ENCODE measurements around the gene CORO1C.
"Not testable (repeated sequence)": the region's sequence is repeated elsewhere in the genome, so short reads cannot be mapped to it uniquely, and the experiment has no call there.

Gene CORO1C

GRCh38 chr12:108671110-108671509 lies 60.2 kb downstream of the CORO1C start:
- Histone ChIP-seq H3K4me3 (ENCODE audit: low read length in 2 of 2) (no peak overlapping the region), H3K4me1 (ENCODE audit: control insufficient read depth, insufficient read depth, low read length) (peaks cover 25% of the 10 kb centered on the region)

DNA sequence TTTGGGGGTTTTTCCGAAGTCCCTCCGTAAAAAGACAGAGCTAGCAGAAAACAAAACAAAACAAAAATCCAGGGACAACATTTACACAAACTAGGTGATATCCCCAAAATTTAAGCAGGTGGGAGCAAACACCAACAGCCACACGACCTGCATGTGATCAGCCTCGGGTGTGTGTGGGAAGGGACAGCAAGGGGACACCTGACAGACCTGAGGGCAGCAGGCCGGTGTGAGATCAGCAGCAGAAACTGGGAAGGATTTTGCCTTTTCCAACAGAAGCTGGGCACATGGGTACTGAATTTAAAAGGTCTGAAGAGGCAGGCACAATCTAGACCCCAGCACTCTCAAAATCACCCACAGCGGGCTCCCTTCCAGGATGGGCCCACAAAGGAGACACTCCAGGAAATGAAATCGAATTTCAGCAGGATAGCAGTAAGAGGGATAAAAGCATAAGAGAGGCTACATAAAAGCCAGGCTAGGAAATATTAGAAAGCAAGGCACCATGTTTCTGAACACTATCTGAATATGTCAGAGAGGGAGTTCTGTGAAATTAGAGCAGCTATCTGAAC lies 61.2 kb downstream of the CORO1C start:
- peak overlapping the region in 1 of 2 donors; percentile 7 for H3K9ac ChIP-seq (ENCODE audit: low read length in 2 of 2)
- no peaks in the 10 kb centered on the region for H3K27me3 ChIP-seq (ENCODE audit: control insufficient read depth in 1 of 2, insufficient read depth in 2 of 2, low read length in 2 of 2)
- H3K36me3 ChIP-seq (ENCODE audit: control insufficient read depth in 2 of 2, insufficient read depth in 2 of 2, low read length in 2 of 2) = peaks cover 4 to 5% of the 10 kb centered on the region in 2 donors
- peak overlapping the region; percentile 53 for H3K27ac ChIP-seq (ENCODE audit: low read length)
- no peaks in the 10 kb centered on the region for H3K9me3 ChIP-seq (ENCODE audit: control insufficient read depth in 2 of 2, low read length in 2 of 2)
- H3K4me1 ChIP-seq (ENCODE audit: control insufficient read depth, insufficient read depth, low read length) = peaks cover 35% of the 10 kb centered on the region
- H3K4me3 ChIP-seq (ENCODE audit: low read length in 2 of 2) = no peak overlapping the region

More at GRCh38 chr12:108671110-108671509, 60.2 kb downstream of the CORO1C start:
- Histone ChIP-seq H3K36me3 (ENCODE audit: control insufficient read depth in 2 of 2, insufficient read depth in 2 of 2, low read length in 2 of 2) (peaks cover 7 to 9% of the 10 kb centered on the region in 2 donors), H3K27ac (ENCODE audit: low read length) (no peak overlapping the region), H3K27me3 (ENCODE audit: control insufficient read depth in 1 of 2, insufficient read depth in 2 of 2, low read length in 2 of 2) (no peaks in the 10 kb centered on the region), H3K9ac (ENCODE audit: low read length in 2 of 2) (no peak overlapping the region), H3K9me3 (ENCODE audit: control insufficient read depth in 2 of 2, low read length in 2 of 2) (no peaks in the 10 kb centered on the region)

DNA sequence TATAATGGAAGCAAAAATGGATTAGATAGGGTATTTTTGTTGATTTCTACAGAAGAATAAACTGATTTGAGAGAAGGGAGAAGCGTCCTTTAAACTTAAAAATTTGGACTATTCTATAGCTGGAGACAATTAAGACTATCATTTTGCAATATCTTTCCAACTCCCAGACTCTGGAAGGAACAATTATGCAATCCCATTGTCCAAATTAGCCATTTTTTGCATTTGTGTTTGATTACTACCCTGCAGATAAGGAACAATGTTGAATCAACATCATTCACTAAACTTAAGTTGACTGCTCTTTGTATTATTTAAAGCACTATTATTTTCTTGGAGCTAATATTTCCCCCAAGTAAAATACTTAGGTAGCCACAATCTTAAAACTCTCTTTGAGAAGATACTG lies 62.8 kb downstream of the CORO1C start:
- no peaks in the 10 kb centered on the region for H3K9me3 ChIP-seq (ENCODE audit: control insufficient read depth in 2 of 2, low read length in 2 of 2)
- no peaks in the 10 kb centered on the region for H3K27me3 ChIP-seq (ENCODE audit: control insufficient read depth in 1 of 2, insufficient read depth in 2 of 2, low read length in 2 of 2)
- H3K9ac ChIP-seq (ENCODE audit: low read length in 2 of 2) = no peak overlapping the region
- peaks cover 4 to 5% of the 10 kb centered on the region in 2 donors for H3K36me3 ChIP-seq (ENCODE audit: control insufficient read depth in 2 of 2, insufficient read depth in 2 of 2, low read length in 2 of 2)
- H3K27ac ChIP-seq (ENCODE audit: low read length) = no peak overlapping the region
- H3K4me1 ChIP-seq (ENCODE audit: control insufficient read depth, insufficient read depth, low read length) = peaks cover 40% of the 10 kb centered on the region
- no peak overlapping the region for H3K4me3 ChIP-seq (ENCODE audit: low read length in 2 of 2)

- Histone ChIP-seq H3K36me3 (ENCODE audit: control insufficient read depth in 2 of 2, insufficient read depth in 2 of 2, low read length in 2 of 2) (peaks cover 3 to 4% of the 10 kb centered on the region in 2 donors), H3K4me1 (ENCODE audit: control insufficient read depth, insufficient read depth, low read length) (peaks cover 40% of the 10 kb centered on the region), H3K9ac (ENCODE audit: low read length in 2 of 2) (no peak overlapping the region), H3K4me3 (ENCODE audit: low read length in 2 of 2) (no peak overlapping the region), H3K27ac (ENCODE audit: low read length) (peak overlapping the region; percentile 19), H3K27me3 (ENCODE audit: control insufficient read depth in 1 of 2, insufficient read depth in 2 of 2, low read length in 2 of 2) (no peaks in the 10 kb centered on the region), H3K9me3 (ENCODE audit: control insufficient read depth in 2 of 2, low read length in 2 of 2) (no peaks in the 10 kb centered on the region)
Observed at GRCh38 chr12:108668063-108668462, 63.3 kb downstream of the CORO1C start.

GRCh38 chr12:108667349-108667748 lies 64.0 kb downstream of the CORO1C start:
- Histone ChIP-seq H3K27ac (ENCODE audit: low read length) (peak overlapping the region; percentile 53), H3K27me3 (ENCODE audit: control insufficient read depth in 1 of 2, insufficient read depth in 2 of 2, low read length in 2 of 2) (no peaks in the 10 kb centered on the region), H3K9ac (ENCODE audit: low read length in 2 of 2) (peak overlapping the region in 1 of 2 donors; percentile 7), H3K9me3 (ENCODE audit: control insufficient read depth in 2 of 2, low read length in 2 of 2) (no peaks in the 10 kb centered on the region), H3K36me3 (ENCODE audit: control insufficient read depth in 2 of 2, insufficient read depth in 2 of 2, low read length in 2 of 2) (peaks cover 2 to 3% of the 10 kb centered on the region in 2 donors), H3K4me1 (ENCODE audit: control insufficient read depth, insufficient read depth, low read length) (peaks cover 40% of the 10 kb centered on the region), H3K4me3 (ENCODE audit: low read length in 2 of 2) (no peak overlapping the region)

GRCh38 chr12:108666401-108666881 lies 64.9 kb downstream of the CORO1C start:
- H3K9me3 ChIP-seq (ENCODE audit: control insufficient read depth in 2 of 2, low read length in 2 of 2) = no peaks in the 10 kb centered on the region
- H3K36me3 ChIP-seq (ENCODE audit: control insufficient read depth in 2 of 2, insufficient read depth in 2 of 2, low read length in 2 of 2) = peaks cover 5 to 9% of the 10 kb centered on the region in 2 donors
- no peaks in the 10 kb centered on the region for H3K27me3 ChIP-seq (ENCODE audit: control insufficient read depth in 1 of 2, insufficient read depth in 2 of 2, low read length in 2 of 2)
- H3K9ac ChIP-seq (ENCODE audit: low read length in 2 of 2) = peak overlapping the region in 1 of 2 donors; percentile 22
- H3K4me3 ChIP-seq (ENCODE audit: low read length in 2 of 2) = peak overlapping the region; percentile 3 to 24
- peaks cover 40% of the 10 kb centered on the region for H3K4me1 ChIP-seq (ENCODE audit: control insufficient read depth, insufficient read depth, low read length)
- H3K27ac ChIP-seq (ENCODE audit: low read length) = peak overlapping the region; percentile 53

- H3K36me3 ChIP-seq (ENCODE audit: control insufficient read depth in 2 of 2, insufficient read depth in 2 of 2, low read length in 2 of 2) = peaks cover 6 to 9% of the 10 kb centered on the region in 2 donors
- H3K9ac ChIP-seq (ENCODE audit: low read length in 2 of 2) = peak overlapping the region in 1 of 2 donors; percentile 35
- H3K4me3 ChIP-seq (ENCODE audit: low read length in 2 of 2) = no peak overlapping the region
- H3K9me3 ChIP-seq (ENCODE audit: control insufficient read depth in 2 of 2, low read length in 2 of 2) = no peaks in the 10 kb centered on the region
- peak overlapping the region; percentile 53 for H3K27ac ChIP-seq (ENCODE audit: low read length)
- H3K4me1 ChIP-seq (ENCODE audit: control insufficient read depth, insufficient read depth, low read length) = peaks cover 40% of the 10 kb centered on the region
- H3K27me3 ChIP-seq (ENCODE audit: control insufficient read depth in 1 of 2, insufficient read depth in 2 of 2, low read length in 2 of 2) = no peaks in the 10 kb centered on the region
Observed at GRCh38 chr12:108665608-108666202, 65.6 kb downstream of the CORO1C start.

- H3K36me3 ChIP-seq (ENCODE audit: control insufficient read depth in 2 of 2, insufficient read depth in 2 of 2, low read length in 2 of 2) = peaks cover 8 to 9% of the 10 kb centered on the region in 2 donors
- no peaks in the 10 kb centered on the region for H3K27me3 ChIP-seq (ENCODE audit: control insufficient read depth in 1 of 2, insufficient read depth in 2 of 2, low read length in 2 of 2)
- H3K27ac ChIP-seq (ENCODE audit: low read length) = peak overlapping the region; percentile 53
- H3K4me1 ChIP-seq (ENCODE audit: control insufficient read depth, insufficient read depth, low read length) = peaks cover 40% of the 10 kb centered on the region
- no peaks in the 10 kb centered on the region for H3K9me3 ChIP-seq (ENCODE audit: control insufficient read depth in 2 of 2, low read length in 2 of 2)
- peak overlapping the region in 1 of 2 donors; percentile 22 for H3K9ac ChIP-seq (ENCODE audit: low read length in 2 of 2)
- H3K4me3 ChIP-seq (ENCODE audit: low read length in 2 of 2) = peak overlapping the region in 1 of 2 donors; percentile 16
Observed at GRCh38 chr12:108664338-108665258, 66.7 kb downstream of the CORO1C start.

DNA sequence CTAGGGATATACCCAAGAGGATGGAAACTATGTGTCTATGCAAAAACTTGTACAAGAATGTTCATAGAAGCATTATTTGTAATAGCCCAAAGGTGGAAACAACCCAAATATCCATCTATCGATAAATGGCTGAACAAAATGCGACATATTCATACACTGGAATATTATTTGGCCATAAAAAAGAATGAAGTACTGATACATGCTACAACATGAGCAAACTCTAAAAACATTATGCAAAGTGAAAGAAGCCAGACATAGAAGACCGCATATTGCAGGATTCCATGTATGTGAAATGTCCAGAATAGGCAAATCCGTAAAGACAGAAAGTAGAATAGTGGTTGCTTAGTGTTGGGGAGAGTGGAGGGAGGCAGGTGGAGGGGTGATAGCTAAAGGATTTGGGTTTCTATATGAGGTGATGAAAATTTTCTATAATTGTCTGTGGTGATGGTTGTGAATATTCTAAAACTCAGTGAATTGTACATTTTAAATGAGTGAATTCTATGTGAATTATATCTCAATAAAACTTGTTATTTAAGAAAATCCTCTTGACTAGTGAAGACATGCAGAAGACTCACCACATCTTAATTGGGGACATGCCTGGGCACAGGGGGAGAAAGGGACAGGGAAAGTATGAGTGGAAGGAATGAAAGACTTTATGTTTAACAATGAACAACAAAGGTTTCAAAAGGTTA lies 67.8 kb downstream of the CORO1C start:
- H3K27me3 ChIP-seq (ENCODE audit: control insufficient read depth in 1 of 2, insufficient read depth in 2 of 2, low read length in 2 of 2) = no peaks in the 10 kb centered on the region
- H3K9me3 ChIP-seq (ENCODE audit: control insufficient read depth in 2 of 2, low read length in 2 of 2) = no peaks in the 10 kb centered on the region
- no peak overlapping the region for H3K9ac ChIP-seq (ENCODE audit: low read length in 2 of 2)
- H3K36me3 ChIP-seq (ENCODE audit: control insufficient read depth in 2 of 2, insufficient read depth in 2 of 2, low read length in 2 of 2) = peaks cover 12% of the 10 kb centered on the region in 2 donors
- peaks cover 48% of the 10 kb centered on the region for H3K4me1 ChIP-seq (ENCODE audit: control insufficient read depth, insufficient read depth, low read length)
- H3K27ac ChIP-seq (ENCODE audit: low read length) = no peak overlapping the region
- no peak overlapping the region for H3K4me3 ChIP-seq (ENCODE audit: low read length in 2 of 2)

DNA sequence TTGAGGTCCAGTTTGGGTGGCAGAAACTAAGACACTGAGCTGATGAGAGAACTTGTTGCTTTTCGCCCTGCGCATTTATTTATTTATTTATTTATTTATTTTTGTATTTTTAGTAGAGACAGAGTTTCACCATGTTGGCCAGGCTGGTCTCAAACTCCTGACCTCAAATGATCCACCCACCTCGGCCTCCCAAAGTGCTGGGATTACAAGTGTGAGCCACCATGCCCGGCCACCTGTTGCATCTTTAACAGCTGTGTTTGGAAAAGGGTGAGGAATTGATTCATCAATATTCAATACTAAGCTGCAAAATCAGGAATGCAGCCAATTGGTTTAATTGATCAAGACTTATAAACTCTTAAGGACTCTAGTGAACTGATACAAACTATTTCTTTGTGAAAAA lies 73.2 kb downstream of the CORO1C start:
- H3K27ac ChIP-seq (ENCODE audit: low read length) = peak overlapping the region; percentile 41
- H3K9ac ChIP-seq (ENCODE audit: low read length in 2 of 2); H3K9me3 ChIP-seq (ENCODE audit: control insufficient read depth in 2 of 2, low read length in 2 of 2); H3K4me3 ChIP-seq (ENCODE audit: low read length in 2 of 2); H3K27me3 ChIP-seq (ENCODE audit: control insufficient read depth in 1 of 2, insufficient read depth in 2 of 2, low read length in 2 of 2): not testable (repeated sequence)
- H3K4me1 ChIP-seq (ENCODE audit: control insufficient read depth, insufficient read depth, low read length) = peaks cover 21% of the 10 kb centered on the region
- peaks cover 29% of the 10 kb centered on the region in 2 donors for H3K36me3 ChIP-seq (ENCODE audit: control insufficient read depth in 2 of 2, insufficient read depth in 2 of 2, low read length in 2 of 2)

Data from stomach smooth muscle (tissue), 2 donors.